AG04449 (cell line): ENCODE measurements around the gene PATL2.
"Not testable (repeated sequence)": the region's sequence is repeated elsewhere in the genome, so short reads cannot be mapped to it uniquely, and the experiment has no call there.

ENCODE experiments used
- CTCF ChIA-PET: fragments of 350-600 bp; formaldehyde crosslinking; extraction: SDS; loops from one replicate; lab custom pipeline; 2021; ENCODE audit warnings: antibody characterized with exemption; lab: Yijun Ruan, JAX
- POLR2A ChIA-PET: fragments of 400-600, 350-600 bp; formaldehyde crosslinking; extraction: SDS; loops from one replicate; lab custom pipeline; 2020; ENCODE audit warnings: antibody characterized with exemption, inconsistent platforms; lab: Yijun Ruan, JAX
- DNase-seq: peaks from one replicate; pipeline ENCODE4 v3.0.0-alpha.2; 2010; ENCODE audit warnings: low read depth, low spot score
- H3K4me3 ChIP-seq: 2 replicates; pipeline ENCODE4 v1.5.1; 2011; ENCODE audit warnings: low read depth, mild to moderate bottlenecking, control low read depth, low read length
- CTCF ChIP-seq: IDR thresholded peaks from one replicate; pipeline ENCODE4 v1.5.1; 2011; ENCODE audit warnings: mild to moderate bottlenecking, moderate library complexity, low read length, control low read depth, inconsistent platforms; ENCODE audit not compliant: insufficient read depth; ENCODE audit errors: missing control alignments

The PATL2 gene

GRCh38 chr15:44727485-44728231, 16.5 kb upstream of the PATL2 start:
- ChIA-PET POLR2A (interaction anchor here (4.1 kb wide), 1 partner anchor 15 kb away, joined by 73 read pairs; the partner anchor contains the start of genes B2M and PATL2), CTCF (interaction anchor here (1.6 to 5.8 kb wide), 3 partner anchors 10 to 16 kb away, joined by 6 to 52 read pairs (median 49); partner anchors contain the start of genes B2M, PATL2 and TRIM69)
- no peak for DNase-seq
- no peak for TF ChIP-seq CTCF
- no peak overlapping the region for H3K4me3 ChIP-seq

- DNase-seq = peak; percentile 76
- H3K4me3 ChIP-seq = no peak overlapping the region
- ChIA-PET POLR2A (interaction anchor here (0.6 to 4.1 kb wide), 3 partner anchors 14 to 915 kb away, joined by 4 to 73 read pairs (median 8); partner anchors contain the start of genes B2M, PATL2 and SPG11), CTCF (interaction anchor here (0.6 to 5.8 kb wide), 7 partner anchors 11 to 149 kb away, joined by 3 to 52 read pairs (median 4); partner anchors contain the start of genes SPG11 and TRIM69)
- no peak for TF ChIP-seq CTCF
Observed at GRCh38 chr15:44726568-44727484, 15.7 kb upstream of the PATL2 start.

GRCh38 chr15:44726136-44726535, 15.0 kb upstream of the PATL2 start:
- no peak for TF ChIP-seq CTCF
- ChIA-PET CTCF (interaction anchor here (0.6 to 5.8 kb wide), 6 partner anchors 11 to 148 kb away, joined by 3 to 52 read pairs (median 4); partner anchors contain the start of genes SPG11 and TRIM69), POLR2A (interaction anchor here (0.6 to 4.1 kb wide), 3 partner anchors 13 to 916 kb away, joined by 4 to 73 read pairs (median 8); partner anchors contain the start of genes B2M, PATL2 and SPG11)
- no peak for DNase-seq
- H3K4me3 ChIP-seq = no peak overlapping the region

- CTCF ChIA-PET = interaction anchor here (1.3 to 2.1 kb wide), 4 partner anchors 8 to 144 kb away, joined by 4 to 10 read pairs (median 8); partner anchors contain the start of gene SPG11
- no peak for DNase-seq
- TF ChIP-seq CTCF = no peak
- H3K4me3 ChIP-seq = no peak overlapping the region
- POLR2A ChIA-PET = no interaction called here
Observed at GRCh38 chr15:44722011-44722410, 10.9 kb upstream of the PATL2 start.

- no peak overlapping the region for H3K4me3 ChIP-seq
- ChIA-PET POLR2A (interaction anchor here (1.5 kb wide), 1 partner anchor 9 kb away, joined by 14 read pairs; the partner anchor contains the start of genes B2M and PATL2), CTCF (interaction anchor here (1.2 to 2.1 kb wide), 2 partner anchors 8 to 57 kb away, joined by 3 to 10 read pairs; partner anchors contain the start of gene SPG11)
- no peak for TF ChIP-seq CTCF
- no peak for DNase-seq
Observed at GRCh38 chr15:44720460-44721176, 9.5 kb upstream of the PATL2 start.

- H3K4me3 ChIP-seq, DNase-seq, POLR2A ChIA-PET: not testable (repeated sequence)
- CTCF ChIA-PET = interaction anchor here (1.2 kb wide), 1 partner anchor 9 kb away, joined by 3 read pairs; no protein-coding TSS in a partner anchor
Observed at GRCh38 chr15:44720000-44720435, 8.9 kb upstream of the PATL2 start.
